ENCODE data around the gene TMEM161A. TPM values are rescaled to one million over a fixed set of nuclear protein-coding genes. Genes with fewer than 3 reads are reported as not detected.

The TMEM161A gene
- total and polyA plus RNA-seq, 2 of the 13 experiments (the other 11 are each of a cell fraction or from before 2014, with no cell fraction given): 25.9 to 31.4 TPM

- TF ChIP-seq ZBTB10 (CRISPR knock-in tag; IDR thresholded peaks at IDR 0.05; ENCODE audit: borderline replicate concordance) (no peak), TFE3 (CRISPR knock-in tag; IDR thresholded peaks at IDR 0.05) (no peak), ZFP36L1 (CRISPR knock-in tag; IDR thresholded peaks at IDR 0.05) (no peak), REST (IDR thresholded peaks at IDR 0.05; ENCODE audit: borderline replicate concordance in 1 of 2, low read depth in 1 of 2, low read length in 2 of 2) (peak in 1 of 2 experiments; percentile 47; a peak in 1 of 4 replicates), ZNF770 (CRISPR knock-in tag; IDR thresholded peaks at IDR 0.05) (peak; percentile 85), CBX1 (IDR thresholded peaks at IDR 0.05; ENCODE audit: low read depth) (no peak), NRL (CRISPR knock-in tag; IDR thresholded peaks at IDR 0.05; ENCODE audit: borderline replicate concordance) (no peak), FOSL2 (CRISPR knock-in tag; IDR thresholded peaks at IDR 0.05) (peak; percentile 73), ZNF367 (CRISPR knock-in tag; IDR thresholded peaks at IDR 0.05; ENCODE audit: borderline replicate concordance) (no peak), ZNF207 (IDR thresholded peaks at IDR 0.05; ENCODE audit: borderline replicate concordance) (no peak), THAP9 (CRISPR knock-in tag; IDR thresholded peaks at IDR 0.05; ENCODE audit: borderline replicate concordance) (no peak; the same call in 1 of the 2 replicates), AGO2 (optimal IDR thresholded peaks at IDR 0.05; ENCODE audit: low read depth, low read length) (peak; percentile 70), DMAP1 (CRISPR knock-in tag; IDR thresholded peaks at IDR 0.05) (peak; percentile 66), ISX (CRISPR knock-in tag; conservative IDR thresholded peaks at IDR 0.05) (no peak)
These were observed 39.3 kb downstream of the TMEM161A start (continued) for GRCh38 chr19:19098703-19099632.
